Tibial artery (tissue), 4 donors: ENCODE data around the gene CHMP1A.

Source experiments
- DNase-seq, 2 donors: peaks; one replicate each; pipeline ENCODE4 v3.0.0-alpha.2; 2019
- H3K27ac ChIP-seq, 2 donors: fragments of 200-600 bp; sonication (generic) in 1 of 2; 1 replicate in 1 of 2; 2 replicates in 1 of 2; pipeline ENCODE4 v1.5.1; 2018 to 2019; ENCODE audit warnings: mild to moderate bottlenecking in 1 of 2
- H3K27me3 ChIP-seq, 2 donors: fragments of 200-600 bp; sonication (generic) in 1 of 2; one replicate each; pipeline versions ENCODE4 v1.5.1 to v1.6.0; 2016 to 2019
- H3K36me3 ChIP-seq, 3 donors: fragments of 200-600 bp; sonication (generic) in 2 of 3; one replicate each; pipeline ENCODE4 v1.5.1; 2016 to 2019; ENCODE audit warnings: mild to moderate bottlenecking in 2 of 3
- H3K4me1 ChIP-seq, 4 donors: fragments of 200-600 bp; sonication (generic) in 2 of 4; 1 replicate in 3 of 4; 2 replicates in 1 of 4; pipeline ENCODE4 v1.5.1; 2016 to 2019
- H3K4me3 ChIP-seq, 2 donors: fragments of 200-600 bp; sonication (generic) in 1 of 2; 1 replicate in 1 of 2; 2 replicates in 1 of 2; pipeline ENCODE4 v1.5.1; 2018 to 2019; ENCODE audit warnings: mild to moderate bottlenecking in 2 of 2
- H3K9me3 ChIP-seq, 3 donors: fragments of 200-600 bp; sonication (generic) in 1 of 3; one replicate each; pipeline ENCODE4 v1.5.1; 2016 to 2019
- intact Hi-C: fragments of 100-400 bp; cut with DNase I; formaldehyde crosslinking; loops from one replicate; pipeline ENCODE4 v1.15.0; 2023; ENCODE audit warnings: low total_unique reads
- TF ChIP-seq, protein P1 (sequence below), 2 experiments: fragments of 200-600 bp in 1 of 2; fragments of 450-650 bp in 1 of 2; IDR thresholded peaks; one replicate each; pipeline ENCODE4 v1.5.1; 2017 to 2019; ENCODE audit warnings: antibody characterized with exemption in 2 of 2, mild to moderate bottlenecking in 1 of 2, moderate library complexity in 1 of 2

CHMP1A gene

DNA sequence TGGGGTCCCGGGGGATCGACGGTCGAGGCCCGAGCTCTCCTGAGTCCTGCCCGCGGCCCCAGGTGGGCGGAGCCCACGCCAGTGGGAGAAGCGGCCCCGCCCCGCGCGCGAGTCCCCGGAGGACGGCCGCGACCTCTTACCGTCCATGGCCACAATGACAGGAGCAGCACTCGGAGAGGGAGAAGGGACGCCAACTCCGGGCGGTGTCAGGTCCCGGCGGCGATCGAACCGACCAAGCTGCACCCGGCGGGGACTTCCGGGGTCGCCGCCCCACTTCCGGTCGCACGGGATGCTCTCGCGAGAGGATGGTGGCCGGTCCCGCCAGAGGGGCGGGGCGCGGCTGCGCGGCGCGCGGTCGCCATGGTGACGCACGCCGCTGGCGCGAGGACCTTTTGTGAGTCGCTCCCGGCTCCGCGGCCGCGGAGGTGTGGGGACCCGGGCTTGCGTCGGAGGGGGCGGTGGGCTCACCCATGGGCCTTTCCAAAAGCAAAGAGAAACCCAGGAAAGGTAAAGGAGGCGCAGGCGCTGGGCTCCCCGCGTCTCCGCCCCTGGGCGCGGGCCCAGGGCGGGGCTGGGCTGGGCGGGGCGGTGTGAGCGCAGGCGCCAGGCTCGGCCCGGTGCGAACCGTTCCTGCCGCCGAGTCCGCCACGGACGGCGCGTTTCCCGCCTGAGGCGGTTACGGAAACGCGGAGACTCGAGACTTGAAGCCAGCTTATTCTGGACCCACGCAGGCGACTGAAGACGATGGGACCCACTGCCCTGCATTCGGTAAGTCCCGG, at the start of gene CHMP1A, which contains the start of gene SPATA33:
Gene CHMP1A (minus strand): TSS at position 267 of the 779 bp plus-strand sequence. CDS start 120 bp downstream, at position 147.
Gene SPATA33 (plus strand): TSS at position 395 of the 779 bp plus-strand sequence. CDS start 76 bp downstream, at position 471.
- peaks cover 0 to 25% (median 20%) of the 10 kb centered on the region in 4 donors for H3K4me1 ChIP-seq
- peaks cover 0 to 30% (median 4%) of the 10 kb centered on the region in 3 donors for H3K36me3 ChIP-seq
- peak within 1 kb of the TSS; percentile 78 to 89 for H3K4me3 ChIP-seq
- intact Hi-C loops: no loop called here
- DNase-seq: peak; percentile 76 to 94
- H3K27me3 ChIP-seq: no peaks in the 10 kb centered on the region
- TF ChIP-seq, protein P1, sequence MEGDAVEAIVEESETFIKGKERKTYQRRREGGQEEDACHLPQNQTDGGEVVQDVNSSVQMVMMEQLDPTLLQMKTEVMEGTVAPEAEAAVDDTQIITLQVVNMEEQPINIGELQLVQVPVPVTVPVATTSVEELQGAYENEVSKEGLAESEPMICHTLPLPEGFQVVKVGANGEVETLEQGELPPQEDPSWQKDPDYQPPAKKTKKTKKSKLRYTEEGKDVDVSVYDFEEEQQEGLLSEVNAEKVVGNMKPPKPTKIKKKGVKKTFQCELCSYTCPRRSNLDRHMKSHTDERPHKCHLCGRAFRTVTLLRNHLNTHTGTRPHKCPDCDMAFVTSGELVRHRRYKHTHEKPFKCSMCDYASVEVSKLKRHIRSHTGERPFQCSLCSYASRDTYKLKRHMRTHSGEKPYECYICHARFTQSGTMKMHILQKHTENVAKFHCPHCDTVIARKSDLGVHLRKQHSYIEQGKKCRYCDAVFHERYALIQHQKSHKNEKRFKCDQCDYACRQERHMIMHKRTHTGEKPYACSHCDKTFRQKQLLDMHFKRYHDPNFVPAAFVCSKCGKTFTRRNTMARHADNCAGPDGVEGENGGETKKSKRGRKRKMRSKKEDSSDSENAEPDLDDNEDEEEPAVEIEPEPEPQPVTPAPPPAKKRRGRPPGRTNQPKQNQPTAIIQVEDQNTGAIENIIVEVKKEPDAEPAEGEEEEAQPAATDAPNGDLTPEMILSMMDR (IDR thresholded peaks at IDR 0.05): no peak
- no peaks in the 10 kb centered on the region for H3K9me3 ChIP-seq
- H3K27ac ChIP-seq: peak within 1 kb of the TSS; percentile 82

DNA sequence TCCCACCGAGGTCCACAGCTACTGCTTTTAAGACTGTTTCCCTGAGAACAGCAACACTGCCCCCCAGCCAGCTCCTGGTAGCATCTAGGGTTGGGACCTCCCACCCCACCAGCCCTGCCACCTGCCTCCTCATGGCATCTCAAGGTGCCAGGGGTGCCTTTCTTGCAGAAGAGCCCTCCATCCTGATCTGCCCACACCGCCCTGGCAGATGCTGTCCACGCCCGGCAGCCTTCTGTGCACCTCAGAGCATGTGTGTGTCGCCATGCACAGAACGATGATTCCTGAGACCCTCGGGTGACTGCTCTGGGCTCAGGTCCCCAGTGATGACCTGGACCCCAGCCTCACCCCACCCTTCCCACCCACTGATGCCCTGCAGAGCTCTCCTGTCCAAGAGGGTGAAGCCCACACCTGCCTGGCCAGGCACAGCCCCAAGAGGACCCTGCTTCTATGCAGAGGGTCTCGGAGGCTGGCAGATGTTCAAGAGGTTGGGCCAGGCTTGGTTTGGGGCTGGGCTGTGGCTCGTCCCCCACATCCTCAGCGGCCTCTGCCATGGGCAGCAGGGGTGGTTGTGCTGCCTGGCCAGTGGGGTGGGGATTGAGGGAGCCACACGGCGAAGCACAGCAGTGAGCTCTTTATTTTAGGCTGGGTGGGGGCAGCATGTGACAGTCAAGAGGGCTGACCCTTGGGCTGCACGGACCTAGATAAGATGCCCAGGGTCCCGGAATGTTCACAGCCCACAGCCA, 49.2 kb upstream of the CHMP1A start:
- TF ChIP-seq, protein P1 (IDR thresholded peaks at IDR 0.05): no peak
- H3K4me1 ChIP-seq: peaks cover 0 to 15% (median 11%) of the 10 kb centered on the region in 4 donors
- no peak overlapping the region for H3K4me3 ChIP-seq
- no peaks in the 10 kb centered on the region for H3K9me3 ChIP-seq
- no peak for DNase-seq
- no peak overlapping the region for H3K27ac ChIP-seq
- H3K36me3 ChIP-seq: no peaks in the 10 kb centered on the region
- H3K27me3 ChIP-seq: peaks cover 0 to 26% of the 10 kb centered on the region in 2 donors
- intact Hi-C loops: loop anchor here (2.0 kb wide), 1 partner anchor 86 kb away; no protein-coding TSS in a partner anchor

DNA sequence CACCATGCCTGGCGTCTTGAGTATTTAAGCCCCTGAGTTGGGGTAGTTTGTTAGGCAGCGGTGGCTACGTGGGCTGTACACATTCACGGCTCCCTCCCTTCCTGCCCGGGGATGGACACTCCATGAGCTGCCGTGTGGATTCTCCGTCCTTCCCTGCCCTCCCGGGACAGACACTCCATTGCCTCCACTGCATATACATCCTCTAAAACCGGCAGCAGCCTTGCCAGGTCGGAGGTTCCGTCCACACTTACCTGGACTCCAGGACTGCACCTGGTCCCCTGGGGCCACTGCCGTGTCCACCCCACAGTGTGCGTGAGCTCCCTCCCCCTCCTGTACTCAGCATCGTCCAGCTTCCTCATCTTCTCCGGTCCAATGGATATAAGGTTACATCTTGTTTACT, 47.5 kb upstream of the CHMP1A start:
- Histone ChIP-seq H3K4me3 (no peak overlapping the region), H3K4me1 (peaks cover 7 to 28% (median 23%) of the 10 kb centered on the region in 4 donors), H3K9me3 (no peaks in the 10 kb centered on the region), H3K36me3 (no peaks in the 10 kb centered on the region), H3K27ac (no peak overlapping the region), H3K27me3 (peaks cover 0 to 23% of the 10 kb centered on the region in 2 donors)
- DNase-seq: no peak
- TF ChIP-seq, protein P1 (IDR thresholded peaks at IDR 0.05): no peak
- intact Hi-C loops: no loop called here

DNA sequence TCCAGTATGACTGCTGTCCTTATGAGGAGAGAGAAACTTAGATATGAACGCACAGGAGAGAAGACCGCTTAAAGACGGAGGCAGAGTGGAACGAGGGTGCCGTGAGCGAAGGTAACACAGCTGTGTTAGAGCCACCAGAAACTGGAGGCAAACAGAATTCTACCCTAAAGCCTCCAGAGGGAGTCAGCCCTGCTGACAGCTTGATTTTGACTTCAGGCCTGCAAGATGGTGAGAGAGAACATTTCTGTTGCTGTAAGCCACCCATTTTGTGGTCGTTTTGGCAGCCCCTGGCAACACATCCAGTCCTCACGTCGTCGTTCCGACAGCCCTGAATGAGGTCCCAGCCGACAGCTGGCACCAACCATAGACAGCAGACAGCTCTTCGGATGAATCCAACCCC, 46.8 kb upstream of the CHMP1A start:
- Histone ChIP-seq H3K36me3 (no peaks in the 10 kb centered on the region), H3K4me3 (no peak overlapping the region), H3K4me1 (peaks cover 7 to 33% (median 27%) of the 10 kb centered on the region in 4 donors), H3K9me3 (no peaks in the 10 kb centered on the region), H3K27me3 (peaks cover 0 to 23% of the 10 kb centered on the region in 2 donors), H3K27ac (no peak overlapping the region)
- intact Hi-C loops: no loop called here
- TF ChIP-seq, protein P1 (IDR thresholded peaks at IDR 0.05): no peak
- no peak for DNase-seq
